ENCODE results near the gene IFT43.

Gene IFT43

DNA sequence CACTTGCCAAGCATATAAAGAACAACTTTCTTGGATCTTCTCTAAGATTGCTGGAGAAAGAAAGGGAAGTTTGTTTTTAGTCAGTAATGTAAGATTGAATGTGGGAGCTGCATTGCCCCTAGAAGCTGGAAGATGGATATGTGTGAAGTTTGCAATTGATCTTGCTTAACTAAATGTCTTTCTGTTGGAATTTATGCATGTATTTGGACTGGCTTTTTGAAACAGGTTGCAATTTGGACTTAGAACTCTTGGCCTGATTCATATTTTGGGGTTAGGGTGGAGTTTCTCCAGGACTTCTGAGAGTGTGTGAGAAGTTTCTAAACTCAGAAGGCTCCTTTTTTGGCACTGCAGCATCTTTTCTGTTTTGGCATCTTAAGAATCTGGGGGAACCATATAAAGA, 26.4 kb downstream of the IFT43 start:
- no peak overlapping the region for H3K4me3 ChIP-seq (ENCODE audit: low read length)
- DNase-seq (ENCODE audit: low read depth): no peak
- TF ChIP-seq CTCF (conservative IDR thresholded peaks at IDR 0.05; ENCODE audit: low read depth, low read length): no peak

GRCh38 chr14:76012354-76012753, 26.8 kb downstream of the IFT43 start:
- H3K4me3 ChIP-seq (ENCODE audit: low read length): no peak overlapping the region
- DNase-seq (ENCODE audit: low read depth): no peak
- TF ChIP-seq CTCF (conservative IDR thresholded peaks at IDR 0.05; ENCODE audit: low read depth, low read length): no peak

GRCh38 chr14:76015191-76015590, 29.6 kb downstream of the IFT43 start:
- no peak for TF ChIP-seq CTCF (conservative IDR thresholded peaks at IDR 0.05; ENCODE audit: low read depth, low read length)
- no peak overlapping the region for H3K4me3 ChIP-seq (ENCODE audit: low read length)
- DNase-seq (ENCODE audit: low read depth): no peak

DNA sequence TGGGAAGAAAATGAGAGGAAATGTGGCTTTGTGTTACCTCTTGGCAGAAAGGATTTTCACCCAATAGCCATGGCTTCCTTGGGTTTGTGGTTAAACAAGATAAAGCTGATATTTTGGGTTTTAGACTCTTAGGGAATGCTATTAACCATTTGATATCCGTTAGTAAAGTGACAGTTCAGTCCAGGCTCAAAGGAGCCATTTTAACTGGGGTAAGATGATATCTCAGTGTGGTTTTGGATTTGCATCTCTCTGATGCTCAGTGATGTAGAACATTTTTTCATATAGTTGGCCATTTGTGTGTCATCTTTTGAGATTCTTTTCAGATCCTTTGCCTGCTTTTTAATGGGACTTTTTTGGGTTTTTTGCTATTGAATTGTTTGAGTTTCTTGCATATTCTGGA, 30.1 kb downstream of the IFT43 start:
- no peak for TF ChIP-seq CTCF (conservative IDR thresholded peaks at IDR 0.05; ENCODE audit: low read depth, low read length)
- H3K4me3 ChIP-seq (ENCODE audit: low read length): no peak overlapping the region
- DNase-seq (ENCODE audit: low read depth): no peak

DNA sequence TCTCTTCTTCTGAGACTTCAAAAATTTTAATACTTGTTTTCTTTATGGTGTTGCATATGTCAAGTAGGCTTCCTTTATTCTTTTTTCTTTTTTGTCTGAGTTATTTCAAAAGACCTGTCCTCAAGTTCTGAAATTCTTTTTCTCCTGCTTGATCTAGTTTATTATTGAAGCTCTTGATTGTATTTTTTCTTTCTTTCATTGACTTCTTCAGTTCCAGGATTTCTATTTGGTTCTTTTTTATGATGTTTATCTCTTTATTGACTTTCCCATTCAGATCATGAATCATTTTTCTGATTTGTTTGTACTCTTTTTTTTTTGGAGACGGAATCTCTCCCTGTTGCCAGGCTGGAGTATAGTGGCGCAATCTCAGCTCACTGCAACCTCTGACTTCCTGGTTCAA, 34.1 kb downstream of the IFT43 start:
- H3K4me3 ChIP-seq (ENCODE audit: low read length): no peak overlapping the region
- no peak for DNase-seq (ENCODE audit: low read depth)
- TF ChIP-seq CTCF (conservative IDR thresholded peaks at IDR 0.05; ENCODE audit: low read depth, low read length): no peak

DNA sequence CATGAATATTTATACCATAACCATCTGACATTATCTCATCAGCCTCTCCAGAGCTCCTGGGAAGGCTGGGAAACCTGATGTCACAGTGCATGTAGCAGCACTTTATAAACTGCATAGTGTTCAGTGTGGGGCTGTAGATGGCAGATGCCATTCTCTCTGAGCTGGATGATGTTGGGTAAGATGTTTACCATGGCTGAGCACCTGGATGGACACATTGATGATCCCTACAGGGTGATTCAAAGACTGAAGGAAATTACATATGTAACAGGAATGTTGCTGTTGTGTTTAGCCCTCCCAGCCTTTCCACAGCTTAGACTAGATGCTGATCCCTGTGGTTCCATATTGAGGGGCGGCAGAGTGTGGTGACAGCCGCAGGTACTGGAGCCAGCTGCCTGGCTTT, 37.4 kb downstream of the IFT43 start:
- H3K4me3 ChIP-seq (ENCODE audit: low read length): no peak overlapping the region
- DNase-seq (ENCODE audit: low read depth): no peak
- no peak for TF ChIP-seq CTCF (conservative IDR thresholded peaks at IDR 0.05; ENCODE audit: low read depth, low read length)

GRCh38 chr14:76023757-76024156, 38.2 kb downstream of the IFT43 start:
- H3K4me3 ChIP-seq (ENCODE audit: low read length): no peak overlapping the region
- no peak for DNase-seq (ENCODE audit: low read depth)
- no peak for TF ChIP-seq CTCF (conservative IDR thresholded peaks at IDR 0.05; ENCODE audit: low read depth, low read length)

Data from retinal pigment epithelial cell (primary cell).